Measurements from ENCODE around the gene COL4A1.

The COL4A1 gene

GRCh38 chr13:110229905-110230563 lies 76.9 kb downstream of the COL4A1 start:
- no peak for FAIRE-seq

GRCh38 chr13:110228936-110229904 lies 77.7 kb downstream of the COL4A1 start:
- FAIRE-seq (no peak), DNase-seq (ENCODE audit: extremely low spot score, insufficient read length, low read depth) (no peak)

More at GRCh38 chr13:110229905-110230563, 76.9 kb downstream of the COL4A1 start:
- DNase-seq (ENCODE audit: extremely low spot score, insufficient read length, low read depth) = no peak

- FAIRE-seq = no peak
- DNase-seq (ENCODE audit: extremely low spot score, insufficient read length, low read depth) = no peak
Observed at GRCh38 chr13:110227864-110228643, 78.9 kb downstream of the COL4A1 start.

GRCh38 chr13:110227416-110227815 lies 79.5 kb downstream of the COL4A1 start:
- FAIRE-seq (no peak), DNase-seq (ENCODE audit: extremely low spot score, insufficient read length, low read depth) (no peak)

- no peak for FAIRE-seq
- DNase-seq (ENCODE audit: extremely low spot score, insufficient read length, low read depth) = no peak
Observed at GRCh38 chr13:110225609-110226574, 81.1 kb downstream of the COL4A1 start.

- DNase-seq (ENCODE audit: extremely low spot score, insufficient read length, low read depth) = no peak
- FAIRE-seq = no peak
Observed at GRCh38 chr13:110225003-110225402, 82.0 kb downstream of the COL4A1 start.

GRCh38 chr13:110224519-110224918 lies 82.4 kb downstream of the COL4A1 start:
- no peak for DNase-seq (ENCODE audit: extremely low spot score, insufficient read length, low read depth)
- FAIRE-seq = no peak

- DNase-seq (ENCODE audit: extremely low spot score, insufficient read length, low read depth) = no peak
- FAIRE-seq = no peak
Observed at GRCh38 chr13:110221406-110222117, 85.4 kb downstream of the COL4A1 start.

- no peak for FAIRE-seq
- DNase-seq (ENCODE audit: extremely low spot score, insufficient read length, low read depth) = no peak
Observed at GRCh38 chr13:110220471-110220870, 86.5 kb downstream of the COL4A1 start.

- FAIRE-seq = no peak
Observed at GRCh38 chr13:110218581-110219201, 88.3 kb downstream of the COL4A1 start.

GRCh38 chr13:110217811-110218210 lies 89.1 kb downstream of the COL4A1 start:
- FAIRE-seq = no peak

More at GRCh38 chr13:110218581-110219201, 88.3 kb downstream of the COL4A1 start:
- no peak for DNase-seq (ENCODE audit: extremely low spot score, insufficient read length, low read depth)

GRCh38 chr13:110217085-110217484 lies 89.9 kb downstream of the COL4A1 start:
- DNase-seq (ENCODE audit: extremely low spot score, insufficient read length, low read depth) = no peak
- FAIRE-seq = no peak

More at GRCh38 chr13:110217811-110218210, 89.1 kb downstream of the COL4A1 start:
- DNase-seq (ENCODE audit: extremely low spot score, insufficient read length, low read depth) = no peak

- DNase-seq (ENCODE audit: extremely low spot score, insufficient read length, low read depth) (no peak), FAIRE-seq (no peak)
Observed at GRCh38 chr13:110216398-110217041, 90.4 kb downstream of the COL4A1 start.

- FAIRE-seq (no peak), DNase-seq (ENCODE audit: extremely low spot score, insufficient read length, low read depth) (no peak)
Observed at GRCh38 chr13:110216006-110216397, 91.0 kb downstream of the COL4A1 start.

- FAIRE-seq (no peak), DNase-seq (ENCODE audit: extremely low spot score, insufficient read length, low read depth) (no peak)
Observed at GRCh38 chr13:110215606-110216005, 91.4 kb downstream of the COL4A1 start.

- FAIRE-seq (no peak), DNase-seq (ENCODE audit: extremely low spot score, insufficient read length, low read depth) (no peak)
Observed at GRCh38 chr13:110214637-110215036, 92.3 kb downstream of the COL4A1 start.

- DNase-seq (ENCODE audit: extremely low spot score, insufficient read length, low read depth) (no peak), FAIRE-seq (no peak)
Observed at GRCh38 chr13:110213461-110214074, 93.4 kb downstream of the COL4A1 start.
